Measurements from ENCODE around the gene LRRC46. TPM values are rescaled to one million over a fixed set of nuclear protein-coding genes. Genes with fewer than 3 reads are reported as not detected.

Gene LRRC46
- total and polyA plus RNA-seq, 2 donors (not counting 1 experiment from before 2014, with no cell fraction given) = 0.69 to 2.4 TPM

- 69% methylated on average over 9 of the region's 16 CpGs for WGBS (ENCODE audit: insufficient coverage)
- Histone ChIP-seq H3K4me2 (replicated peaks; ENCODE audit: low read depth, low read length, poor library complexity, severe bottlenecking) (peak overlapping the region; percentile 89), H3K9ac (ENCODE audit: low read length) (peak overlapping the region; percentile 83), H3K27ac (ENCODE audit: low read length in 2 of 2) (peak overlapping the region in 1 of 2 donors; percentile 75), H3K36me3 (replicated peaks in 1 of 2; ENCODE audit: control extremely low read depth in 1 of 2, control insufficient read depth in 1 of 2, extremely low read depth in 1 of 2, insufficient read depth in 2 of 2, low read length in 1 of 2) (peaks cover 0 to 6% of the 10 kb centered on the region in 2 experiments), H4K20me1 (ENCODE audit: control insufficient read depth, insufficient read depth, low read length, poor library complexity, severe bottlenecking) (no peaks in the 10 kb centered on the region), H3K9me3 (ENCODE audit: control extremely low read depth in 1 of 3, control insufficient read depth in 2 of 3, insufficient read depth in 1 of 3, low read length in 2 of 3) (no peaks in the 10 kb centered on the region), H3K27me3 (replicated peaks in 1 of 4; ENCODE audit: control extremely low read depth in 1 of 4, control insufficient read depth in 3 of 4, insufficient read depth in 4 of 4, low read length in 3 of 4) (peaks cover 0 to 30% (median 18%) of the 10 kb centered on the region in 4 experiments), H3K4me3 (ENCODE audit: control extremely low read depth in 1 of 5, extremely low read depth in 1 of 5, insufficient read depth in 1 of 5, low read depth in 2 of 5, low read length in 4 of 5) (peak overlapping the region in 4 of 5 experiments; percentile 75 to 87 (median 80)), H2AFZ (ENCODE audit: insufficient read depth, low read depth, low read length, poor library complexity, severe bottlenecking) (peak overlapping the region; percentile 95), H3K4me1 (ENCODE audit: control insufficient read depth in 2 of 2, insufficient read depth in 2 of 2, low read length in 2 of 2) (peaks cover 17 to 18% of the 10 kb centered on the region in 2 donors), H3K79me2 (ENCODE audit: control insufficient read depth, insufficient read depth, low read length) (peaks cover 11% of the 10 kb centered on the region)
- H3K27me3 Mint-ChIP-seq = peaks cover 27% of the 10 kb centered on the region
- DNase-seq = no peak
- TF ChIP-seq EZH2 (IDR thresholded peaks at IDR 0.05; ENCODE audit: borderline replicate concordance, insufficient read depth, low read depth, low read length, poor library complexity, severe bottlenecking) = no peak
- TF ChIP-seq, protein P1, sequence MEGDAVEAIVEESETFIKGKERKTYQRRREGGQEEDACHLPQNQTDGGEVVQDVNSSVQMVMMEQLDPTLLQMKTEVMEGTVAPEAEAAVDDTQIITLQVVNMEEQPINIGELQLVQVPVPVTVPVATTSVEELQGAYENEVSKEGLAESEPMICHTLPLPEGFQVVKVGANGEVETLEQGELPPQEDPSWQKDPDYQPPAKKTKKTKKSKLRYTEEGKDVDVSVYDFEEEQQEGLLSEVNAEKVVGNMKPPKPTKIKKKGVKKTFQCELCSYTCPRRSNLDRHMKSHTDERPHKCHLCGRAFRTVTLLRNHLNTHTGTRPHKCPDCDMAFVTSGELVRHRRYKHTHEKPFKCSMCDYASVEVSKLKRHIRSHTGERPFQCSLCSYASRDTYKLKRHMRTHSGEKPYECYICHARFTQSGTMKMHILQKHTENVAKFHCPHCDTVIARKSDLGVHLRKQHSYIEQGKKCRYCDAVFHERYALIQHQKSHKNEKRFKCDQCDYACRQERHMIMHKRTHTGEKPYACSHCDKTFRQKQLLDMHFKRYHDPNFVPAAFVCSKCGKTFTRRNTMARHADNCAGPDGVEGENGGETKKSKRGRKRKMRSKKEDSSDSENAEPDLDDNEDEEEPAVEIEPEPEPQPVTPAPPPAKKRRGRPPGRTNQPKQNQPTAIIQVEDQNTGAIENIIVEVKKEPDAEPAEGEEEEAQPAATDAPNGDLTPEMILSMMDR (IDR thresholded peaks at IDR 0.05) = peak; percentile 23
- H3K4me1 Mint-ChIP-seq = peaks cover 26% of the 10 kb centered on the region
- H3K9me3 Mint-ChIP-seq (ENCODE audit: insufficient read depth) = no peaks in the 10 kb centered on the region
- ChIA-PET POLR2A (interaction anchor here (1.1 to 1.6 kb wide), 5 partner anchors 11 to 192 kb away, joined by 4 to 14 read pairs (median 8); partner anchors contain the start of genes CDK5RAP3, KPNB1, LRRC46 and MRPL10), CTCF (interaction anchor here (0.9 to 19.9 kb wide), 19 partner anchors 8 to 795 kb away, joined by 3 to 436 read pairs (median 3); partner anchors contain the start of genes CDK5RAP3, LRRC46, MRPL10 and SP2)
- H3K27ac Mint-ChIP-seq = peak overlapping the region; percentile 89
- intact Hi-C loops (cut with micrococcal nuclease) = loop anchor here (1.0 to 2.0 kb wide), 6 partner anchors 10 to 183 kb away; partner anchors contain the start of genes CDK5RAP3, LRRC46, MRPL10 and PNPO
- no peak for ATAC-seq (ENCODE audit: low read depth)
- peak overlapping the region; percentile 97 for H3K4me3 Mint-ChIP-seq
These were observed 10.2 kb downstream of the LRRC46 start for GRCh38 chr17:47841488-47842291.
